ENCODE data around the gene RMP24.
"Not testable (repeated sequence)": the region's sequence is repeated elsewhere in the genome, so short reads cannot be mapped to it uniquely, and the experiment has no call there.

Gene RMP24

DNA sequence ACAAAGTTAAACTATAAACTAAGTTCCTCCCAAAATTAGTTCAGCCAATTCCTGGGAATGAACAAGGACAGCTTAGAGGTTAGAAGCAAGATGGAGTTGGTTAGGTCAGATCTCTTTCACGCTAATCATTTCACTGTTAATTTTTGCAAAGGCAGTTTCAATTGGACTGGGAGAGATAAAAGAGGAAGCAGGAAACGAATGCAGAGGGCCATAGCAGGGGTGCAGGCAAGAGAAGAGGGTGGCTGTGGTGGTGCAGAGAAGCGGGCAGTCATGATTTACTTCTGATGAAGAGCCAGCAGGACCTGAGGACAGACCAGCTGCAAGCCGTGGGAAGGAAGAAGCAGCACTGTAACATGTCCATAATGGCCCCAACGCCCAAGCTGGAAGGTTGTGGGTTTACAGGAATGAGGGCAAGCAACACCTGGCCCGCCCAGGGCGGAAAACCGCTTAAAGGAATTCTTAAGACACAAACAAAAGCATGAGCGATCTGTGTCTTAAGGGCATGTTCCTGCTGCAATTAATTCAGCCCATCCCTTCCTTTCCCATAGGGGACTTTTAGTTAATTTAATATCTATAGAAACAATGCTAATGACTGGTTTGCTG is 4.1 kb upstream of the RMP24 start:
- DNase-seq (ENCODE audit: low read depth in 2 of 2): no peak

DNA sequence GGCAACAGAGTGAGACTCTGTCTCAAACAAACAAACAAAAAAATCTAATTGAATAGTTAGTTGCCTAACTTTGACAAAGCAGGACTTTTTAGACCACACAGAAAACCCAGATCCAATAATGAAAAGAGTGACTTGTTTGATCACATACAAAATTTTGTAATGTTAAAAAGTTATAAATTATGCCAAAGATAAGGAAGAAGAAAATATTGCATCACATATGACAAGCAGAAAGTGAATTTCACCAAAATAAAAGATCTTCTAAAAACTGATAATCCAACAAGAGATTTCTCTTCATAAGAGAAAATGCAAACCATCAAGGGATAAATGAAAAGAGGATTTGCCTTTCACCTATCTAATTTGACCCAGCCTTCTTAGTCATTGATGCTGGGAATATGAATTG is 2.8 kb upstream of the RMP24 start:
- no peak for DNase-seq (ENCODE audit: low read depth in 2 of 2)

DNA sequence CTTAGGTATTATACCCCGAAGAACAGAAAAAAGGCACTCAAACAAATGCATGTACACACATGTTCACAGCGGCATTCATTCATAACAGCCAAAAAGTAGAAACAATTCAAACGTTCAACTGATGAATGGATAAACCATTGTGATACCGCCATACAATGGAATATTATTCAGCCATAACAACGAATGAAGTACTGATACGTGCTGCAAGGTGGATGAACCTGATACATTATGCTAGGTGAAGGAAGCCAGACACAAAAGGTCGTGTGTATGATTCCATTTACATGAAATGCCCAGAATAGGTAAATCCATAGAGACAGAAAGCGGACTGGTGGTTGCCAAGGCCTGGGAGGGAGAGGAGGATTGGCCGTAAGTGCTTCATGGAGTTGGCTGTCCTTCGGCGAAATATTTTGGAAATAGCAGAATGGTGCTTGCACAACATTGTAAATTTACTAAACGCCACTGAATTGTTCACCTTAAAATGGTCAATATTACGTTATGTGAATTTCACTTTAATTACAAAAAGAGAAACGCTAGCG is 750 bp upstream of the RMP24 start:
- no peak for DNase-seq (ENCODE audit: low read depth in 2 of 2)

DNA sequence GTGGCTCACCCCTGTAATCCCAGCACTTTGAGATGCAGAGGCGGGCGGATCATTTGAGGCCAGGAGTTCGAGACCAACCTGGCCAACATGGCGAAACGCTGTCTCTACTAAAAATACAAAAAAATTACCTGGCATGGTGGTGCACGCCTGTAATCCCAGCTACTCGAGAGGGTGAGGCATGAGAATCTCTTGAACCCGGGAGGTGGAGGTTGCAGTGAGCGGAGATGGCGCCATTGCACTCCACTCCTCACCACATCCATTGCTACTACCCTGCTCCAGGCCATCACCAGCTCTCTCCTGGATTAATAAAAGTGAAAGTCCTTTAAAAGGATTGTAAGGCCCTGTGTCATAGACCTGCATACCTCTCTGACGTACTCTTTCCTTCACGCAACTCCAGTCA is 1.2 kb downstream of the RMP24 start:
- no peak for DNase-seq (ENCODE audit: low read depth in 2 of 2)

DNA sequence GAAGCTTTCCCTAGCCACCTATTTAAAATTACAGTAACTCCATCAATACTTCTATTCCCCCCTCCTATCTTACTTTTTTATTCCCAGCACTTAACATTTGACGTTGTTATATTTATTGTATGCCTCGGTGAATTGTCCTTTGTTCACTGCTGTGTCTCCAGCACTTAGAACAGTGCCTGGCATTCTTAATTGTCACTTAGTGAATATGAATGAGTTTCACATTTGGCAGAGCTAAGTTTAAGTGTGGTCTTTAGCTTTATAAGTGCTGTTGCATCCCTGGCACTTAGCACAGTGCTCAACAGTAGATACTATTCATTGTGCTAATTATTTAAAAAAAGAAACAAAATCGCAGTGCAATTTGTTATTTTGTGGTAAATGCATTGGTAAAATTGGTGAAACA is 1.7 kb downstream of the RMP24 start:
- DNase-seq (ENCODE audit: low read depth in 2 of 2): no peak

DNA sequence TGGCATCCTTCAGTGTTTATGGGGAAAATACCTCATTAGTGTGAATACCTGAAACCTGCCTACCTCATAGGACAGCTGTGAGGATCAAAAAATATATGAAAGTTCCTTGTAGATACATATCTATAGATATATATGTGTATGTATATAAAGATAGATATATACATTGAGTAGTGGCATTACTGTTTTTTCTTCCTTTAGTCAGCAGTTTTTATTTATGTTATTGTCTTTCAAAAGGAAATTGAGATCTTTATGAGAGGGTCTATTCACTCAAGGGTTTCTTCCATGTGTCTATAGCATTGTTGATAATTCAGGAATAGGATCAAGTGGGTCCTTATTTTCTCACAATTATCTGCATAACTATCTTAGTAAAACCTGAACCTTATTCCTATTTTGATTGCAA is 6.6 kb downstream of the RMP24 start:
- no peak for DNase-seq (ENCODE audit: low read depth in 2 of 2)

DNA sequence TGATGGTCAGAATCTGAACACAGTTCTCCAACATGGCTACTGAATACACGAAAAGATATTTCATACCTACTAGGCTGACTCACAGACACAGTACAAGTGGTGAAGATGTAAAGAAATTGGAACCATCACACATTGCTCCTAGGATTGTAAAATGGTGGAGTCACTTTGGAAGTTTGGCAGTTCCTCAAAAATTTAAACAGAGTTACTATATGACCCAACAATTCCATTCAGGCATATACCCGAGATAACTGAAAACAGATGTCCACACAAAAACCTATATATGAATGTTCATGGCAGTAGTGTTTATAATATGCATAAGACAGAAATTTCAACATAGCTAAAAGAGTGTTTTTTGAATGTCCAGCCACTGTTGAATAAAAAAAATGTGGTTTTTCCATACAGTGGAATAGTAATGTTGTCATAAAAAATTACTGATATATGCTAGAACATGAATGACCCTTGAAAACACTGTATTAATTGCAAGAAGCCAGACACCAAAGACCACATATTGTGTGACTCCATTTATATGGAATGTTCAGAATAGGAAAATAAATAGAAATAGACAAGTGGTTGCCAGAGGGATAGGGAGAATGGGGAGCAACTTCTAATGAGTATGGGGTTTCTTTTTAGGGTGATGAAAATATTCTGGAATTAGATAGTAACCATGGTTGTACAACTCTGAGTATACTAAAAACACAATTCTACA is 10.1 kb downstream of the RMP24 start:
- DNase-seq (ENCODE audit: low read depth in 2 of 2): no peak

DNA sequence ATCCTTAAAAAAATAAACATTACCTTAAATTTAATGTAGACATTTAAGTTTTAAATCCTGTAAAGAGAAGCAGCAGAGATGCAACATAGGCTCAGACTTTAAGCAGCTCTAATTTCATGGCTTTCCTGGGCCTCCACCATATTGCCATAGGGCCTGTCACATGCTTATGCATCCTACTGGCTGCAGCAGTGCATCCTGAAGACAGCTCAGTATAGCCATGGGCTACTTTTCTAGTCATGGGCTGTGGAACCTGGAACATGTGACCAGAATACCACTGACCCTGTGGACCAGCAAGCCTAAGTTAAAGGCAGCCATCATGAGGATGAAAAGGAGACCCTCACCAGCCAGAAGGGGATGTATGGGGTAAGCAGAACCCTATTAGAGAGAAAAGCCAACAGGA is 10.7 kb downstream of the RMP24 start:
- DNase-seq (ENCODE audit: low read depth in 2 of 2): no peak

DNA sequence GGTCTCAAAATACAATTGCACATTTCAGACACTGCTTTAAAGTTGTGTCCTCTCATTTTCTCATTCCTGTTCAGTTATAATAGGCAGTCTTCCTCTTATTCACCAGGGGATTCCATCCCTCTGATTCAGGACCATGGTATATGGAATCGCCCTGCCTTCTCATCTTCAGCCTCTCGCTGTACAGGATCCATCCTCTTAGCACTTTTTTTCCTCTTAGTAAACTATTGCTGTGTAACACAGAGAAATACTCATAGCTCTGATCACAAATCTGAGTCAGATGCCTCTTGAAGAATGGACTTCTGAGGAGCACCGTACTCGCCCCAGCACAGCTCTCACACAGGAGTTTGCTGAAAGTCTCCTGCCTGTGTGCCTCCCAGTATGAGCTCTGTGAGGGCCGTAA is 11.3 kb downstream of the RMP24 start:
- no peak for DNase-seq (ENCODE audit: low read depth in 2 of 2)

DNA sequence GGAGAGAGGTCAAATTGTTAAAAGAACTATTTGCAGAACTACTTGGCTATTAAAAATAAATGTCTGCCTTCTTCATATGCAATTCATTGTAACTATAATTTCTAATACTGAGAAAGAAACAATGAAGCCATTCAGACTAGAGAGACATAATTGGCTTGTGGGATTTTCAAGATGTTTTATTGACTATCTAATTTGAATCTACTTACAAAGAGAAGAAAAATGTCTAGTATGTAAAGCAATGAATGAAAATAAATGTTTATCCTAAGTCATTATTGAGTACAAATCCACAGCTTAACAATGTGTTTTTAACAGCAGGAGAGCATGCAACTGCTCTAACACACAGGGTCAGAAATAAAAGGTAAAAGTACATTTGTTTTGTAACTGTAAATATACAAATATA is 19.2 kb downstream of the RMP24 start:
- no peak for DNase-seq (ENCODE audit: low read depth in 2 of 2)

DNA sequence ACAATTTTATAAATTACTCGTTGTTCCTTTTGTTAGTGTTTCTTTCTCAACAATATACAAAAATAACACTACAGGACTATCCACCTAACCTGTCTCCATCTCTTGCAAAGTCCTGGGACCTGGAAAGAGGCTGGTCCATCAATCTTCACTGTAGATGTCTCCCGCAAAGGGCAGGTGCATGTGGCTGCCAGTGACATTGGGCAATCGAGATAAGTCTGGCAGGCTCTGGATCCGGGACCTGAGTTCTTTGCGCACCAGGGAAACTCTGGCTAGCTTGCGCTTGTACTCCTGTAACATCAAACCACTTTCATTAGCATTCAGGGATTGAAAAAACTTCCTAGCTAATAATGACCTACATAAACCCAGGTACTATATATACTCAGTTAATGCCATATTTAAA is 20.5 kb downstream of the RMP24 start:
- no peak for DNase-seq (ENCODE audit: low read depth in 2 of 2)

DNA sequence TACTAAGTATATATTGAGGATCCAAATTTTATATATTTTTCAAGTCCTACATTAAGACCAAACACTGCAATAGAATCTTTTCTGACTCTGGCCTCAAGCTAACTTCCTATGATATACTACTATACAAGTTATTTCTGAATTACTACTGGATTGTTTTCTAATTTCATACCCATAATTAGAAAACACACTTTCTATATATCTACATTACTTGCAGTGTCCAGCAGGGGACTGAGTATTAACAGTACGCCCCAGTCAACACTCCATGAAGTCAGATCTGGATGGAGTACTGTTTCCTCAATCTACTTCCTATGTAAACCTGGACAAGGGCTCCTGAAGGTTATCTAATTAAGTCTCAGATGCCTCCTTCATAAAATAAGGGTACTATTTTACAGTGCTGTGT is 26.5 kb downstream of the RMP24 start:
- no peak for DNase-seq (ENCODE audit: low read depth in 2 of 2)

DNA sequence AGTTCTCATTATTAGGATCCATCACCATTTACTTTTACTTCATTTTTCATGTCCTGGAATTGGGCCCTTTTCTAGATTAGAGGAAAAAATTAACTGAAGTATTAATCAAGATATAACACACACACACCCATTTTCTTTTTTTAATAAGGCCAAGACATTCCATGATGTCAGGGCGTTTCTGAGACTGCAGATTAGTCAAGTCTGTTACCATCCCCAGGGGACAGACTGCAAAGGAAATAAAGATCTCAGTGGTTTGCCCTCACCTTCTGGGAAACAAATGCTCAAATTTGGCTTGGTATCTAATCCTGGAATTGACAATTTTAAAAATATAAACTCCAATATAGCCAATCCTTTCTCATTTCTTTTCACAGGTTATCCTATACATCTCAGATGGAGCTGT is 27.4 kb downstream of the RMP24 start:
- no peak for DNase-seq (ENCODE audit: low read depth in 2 of 2)

DNA sequence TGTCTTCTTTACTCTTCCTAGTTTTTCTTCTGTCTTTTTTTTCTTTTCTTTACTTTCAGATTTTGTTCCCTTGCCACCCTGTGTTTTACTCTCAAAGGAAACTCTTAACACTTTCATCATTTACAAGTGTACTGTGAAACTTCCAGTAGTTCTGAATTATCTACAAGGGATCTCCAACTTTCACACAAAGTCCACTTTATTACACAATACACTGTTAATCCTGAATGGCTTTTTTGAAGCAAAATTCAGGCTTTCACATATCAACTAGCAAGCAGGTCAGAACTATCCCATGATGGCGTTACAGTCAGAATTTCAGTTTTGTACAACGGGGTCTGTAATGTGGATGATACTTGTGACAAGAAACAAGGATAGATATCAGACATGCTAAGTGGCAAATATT is 34.5 kb downstream of the RMP24 start:
- no peak for DNase-seq (ENCODE audit: low read depth in 2 of 2)

DNA sequence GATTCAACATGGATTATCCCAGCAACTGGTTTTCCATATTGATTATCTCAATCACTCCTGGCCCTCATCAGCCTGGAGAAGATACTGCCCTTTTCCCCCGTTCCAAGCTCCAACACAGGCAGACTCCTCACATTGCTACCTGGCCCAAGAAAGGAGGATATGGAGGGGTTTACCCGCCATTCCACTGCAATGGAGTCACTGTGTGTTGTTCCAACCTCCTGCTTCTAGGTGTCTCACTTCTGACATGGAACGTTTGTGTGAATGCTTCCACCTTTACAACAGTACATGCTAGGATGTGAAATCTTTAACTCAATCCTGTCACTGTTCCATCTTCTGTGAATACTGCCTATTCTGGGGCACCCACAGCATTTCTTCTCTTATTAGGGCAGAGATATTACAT is 36.7 kb downstream of the RMP24 start:
- DNase-seq (ENCODE audit: low read depth in 2 of 2): no peak

DNA sequence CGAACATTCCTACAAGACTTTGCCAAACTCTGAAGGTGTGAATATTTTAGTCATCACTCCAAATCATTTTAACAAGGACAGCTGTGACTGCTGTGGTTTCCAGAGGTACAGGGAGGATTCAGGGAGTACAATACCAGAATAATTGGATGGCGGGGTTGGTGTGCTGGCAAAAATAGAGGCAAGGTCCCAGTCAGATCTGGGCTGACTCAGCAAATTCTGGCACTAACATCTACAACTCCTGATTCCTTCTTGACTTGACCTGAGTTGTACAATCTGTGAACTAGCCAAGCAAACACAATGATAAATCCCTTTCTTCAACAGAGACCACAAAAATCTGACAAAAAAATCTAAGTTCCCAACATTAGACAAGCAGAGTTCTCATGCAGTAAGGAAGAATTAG is 40.4 kb downstream of the RMP24 start:
- no peak for DNase-seq (ENCODE audit: low read depth in 2 of 2)

DNA sequence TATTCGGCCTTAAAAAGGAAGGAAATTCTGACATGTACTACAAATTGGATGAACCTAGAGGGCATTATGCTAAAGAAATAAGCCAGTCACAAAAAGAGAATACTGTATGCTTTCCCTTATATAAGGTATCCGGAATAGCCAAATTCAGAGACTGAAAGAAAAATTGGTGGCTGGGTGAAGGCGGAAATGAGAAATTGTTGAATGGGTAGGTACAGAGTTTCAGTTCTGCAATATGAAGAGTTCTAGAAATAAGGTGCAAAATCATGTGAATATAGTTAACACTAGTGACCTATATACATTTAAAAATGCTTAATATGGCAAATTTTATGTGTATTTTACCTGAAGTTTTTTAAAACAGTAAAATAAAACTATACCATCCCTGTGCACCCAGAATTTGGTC is 43.1 kb downstream of the RMP24 start:
- no peak for DNase-seq (ENCODE audit: low read depth in 2 of 2)

DNA sequence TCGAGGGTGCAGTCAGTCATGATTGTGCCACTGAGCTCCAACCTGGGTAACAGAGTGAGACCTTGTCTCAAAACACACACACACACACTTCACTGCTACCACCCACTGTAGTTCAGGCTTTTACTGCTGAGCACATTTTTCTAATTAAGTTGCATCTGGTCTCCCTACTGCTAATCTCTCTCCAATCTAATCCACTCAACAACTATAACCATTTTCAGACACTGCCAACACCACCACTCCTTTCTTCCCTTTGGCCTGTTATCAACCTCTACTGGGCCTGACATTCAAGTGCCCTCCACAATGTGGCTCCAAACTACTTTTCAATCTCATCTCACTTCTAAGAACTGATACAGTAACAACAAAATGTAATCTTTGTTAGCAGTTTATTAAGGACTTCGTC is 44.8 kb downstream of the RMP24 start:
- DNase-seq (ENCODE audit: low read depth in 2 of 2): no peak

DNA sequence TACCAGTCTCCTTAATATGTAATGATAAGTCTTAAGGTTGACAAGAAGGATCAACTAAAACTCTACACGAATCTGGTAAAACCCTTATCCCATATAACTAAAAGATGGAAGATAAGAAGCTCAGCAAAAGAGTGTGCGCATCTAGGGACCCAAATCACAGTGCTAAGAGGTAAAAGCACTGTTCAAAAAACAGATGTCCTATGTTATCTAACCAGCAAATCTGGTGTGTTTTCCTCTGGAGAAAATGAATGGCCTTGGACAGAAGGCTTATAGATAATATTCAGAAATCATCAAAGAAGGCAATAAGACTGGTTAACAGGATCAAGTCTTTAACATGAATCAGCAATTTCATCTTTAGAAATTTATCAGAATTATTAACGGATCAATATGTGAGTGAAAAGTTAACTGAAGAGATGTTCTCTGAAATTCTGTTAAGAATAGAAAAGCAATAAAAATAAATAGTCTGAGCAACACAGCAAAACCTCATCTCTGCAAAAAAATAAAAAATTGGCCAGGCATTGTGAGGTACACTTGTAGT is 47.8 kb downstream of the RMP24 start:
- no peak for DNase-seq (ENCODE audit: low read depth in 2 of 2)

DNA sequence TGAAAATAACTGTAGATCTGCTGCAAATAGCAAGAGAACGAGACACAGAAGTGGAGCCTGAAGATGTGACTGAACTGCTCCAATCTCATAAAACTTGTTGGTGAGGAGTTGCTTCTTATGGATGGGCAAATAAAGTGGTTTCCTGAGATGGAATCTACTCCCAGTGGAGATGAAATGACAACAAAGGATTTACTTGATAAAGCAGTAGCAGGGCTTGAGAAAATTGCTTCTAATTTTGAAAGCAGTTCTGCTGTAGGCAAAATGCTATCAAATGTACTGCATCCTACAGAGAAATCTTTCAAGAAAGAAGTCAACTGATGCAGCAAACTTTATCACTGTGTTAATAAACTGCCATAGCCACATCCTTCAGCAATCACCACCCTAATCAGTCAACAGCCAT is 50.9 kb downstream of the RMP24 start:
- no peak for DNase-seq (ENCODE audit: low read depth in 2 of 2)

DNA sequence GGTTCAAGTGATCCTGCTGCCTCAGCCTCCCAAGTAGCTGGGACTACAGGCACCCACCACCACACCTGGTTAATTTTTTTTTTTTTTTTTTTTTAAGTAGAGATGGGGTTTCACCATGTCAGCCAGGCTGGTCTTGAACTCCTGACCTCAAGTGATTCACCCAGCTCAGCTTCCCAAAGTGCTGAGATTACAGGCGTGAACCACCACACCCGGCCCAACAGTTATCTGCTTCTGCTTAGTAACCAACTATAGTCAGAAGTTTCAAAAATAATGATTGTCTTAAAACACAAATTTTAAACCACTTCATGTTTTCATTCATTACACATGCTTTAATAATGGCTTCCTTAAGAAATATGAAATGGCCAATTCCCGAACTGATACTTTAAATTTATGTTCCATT is 51.8 kb downstream of the RMP24 start:
- not testable (repeated sequence) for DNase-seq (ENCODE audit: low read depth in 2 of 2)

DNA sequence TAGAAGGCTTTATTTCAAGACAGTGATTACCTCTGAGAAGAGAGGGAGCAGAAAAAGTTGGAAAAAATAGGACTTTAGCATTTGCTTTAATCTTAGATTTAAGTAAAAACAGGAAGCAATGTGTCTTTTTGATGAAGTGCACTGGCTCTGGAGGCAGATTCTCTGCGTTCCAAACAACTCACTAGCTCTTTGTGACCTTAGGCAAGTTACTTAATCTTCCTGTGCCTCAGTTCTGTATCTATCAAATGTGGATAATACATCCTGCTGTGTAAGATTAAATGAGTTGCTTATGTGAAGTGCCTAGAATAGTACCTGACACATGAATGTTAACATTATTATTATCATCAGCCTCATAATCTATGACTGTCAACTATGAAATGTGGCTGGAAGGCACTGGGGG is 52.5 kb downstream of the RMP24 start:
- DNase-seq (ENCODE audit: low read depth in 2 of 2): no peak

DNA sequence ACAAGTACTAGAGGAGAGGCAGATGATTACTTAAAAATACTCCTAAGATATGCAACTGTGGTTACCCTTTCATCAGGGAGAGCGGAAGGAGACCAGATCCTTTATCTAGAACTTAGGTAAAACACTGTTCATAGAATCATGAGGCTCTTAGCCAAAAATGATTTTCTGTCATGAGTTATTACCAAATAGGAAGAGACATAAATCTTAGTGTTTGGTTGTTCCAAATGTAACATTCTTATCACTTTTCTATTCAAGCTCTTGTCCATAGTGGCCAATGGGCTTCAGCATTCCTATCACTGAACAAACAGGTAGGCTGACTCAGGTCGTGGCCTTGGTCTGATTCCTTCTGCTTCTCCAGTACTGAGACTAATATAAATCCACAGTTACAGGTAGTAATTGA is 56.4 kb downstream of the RMP24 start:
- DNase-seq (ENCODE audit: low read depth in 2 of 2): no peak
